Nephron progenitor cell (in vitro differentiated cells): ENCODE data around the gene RPS6KA2.

Experiments
- DNase-seq: peaks from one replicate; pipeline ENCODE4 v3.0.0; 2021
- H3K27ac Mint-ChIP-seq: 2 replicates; pipeline ENCODE4 v1.8.0; 2021; ENCODE audit warnings: mild to moderate bottlenecking, moderate library complexity, mixed read lengths
- H3K27me3 Mint-ChIP-seq: 2 replicates; pipeline ENCODE4 v1.8.0; 2021; ENCODE audit warnings: mild to moderate bottlenecking, low read depth, mixed read lengths; ENCODE audit not compliant: poor library complexity
- H3K36me3 Mint-ChIP-seq: 2 replicates; pipeline ENCODE4 v1.8.0; 2021; ENCODE audit warnings: low read depth, mixed read lengths
- H3K4me1 Mint-ChIP-seq: 2 replicates; pipeline ENCODE4 v1.8.0; 2021; ENCODE audit warnings: mixed read lengths
- H3K4me3 Mint-ChIP-seq: 2 replicates; pipeline ENCODE4 v1.8.0; 2021; ENCODE audit warnings: mild to moderate bottlenecking, moderate library complexity, mixed read lengths
- H3K9me3 Mint-ChIP-seq: 2 replicates; pipeline ENCODE4 v1.8.0; 2021; ENCODE audit warnings: mild to moderate bottlenecking, moderate library complexity, mixed read lengths
- CTCF ChIP-seq: fragments of 200-600 bp; sonication (generic); IDR thresholded peaks from 2 replicates; pipeline ENCODE4 v1.5.0; 2021; ENCODE audit warnings: antibody characterized with exemption

RPS6KA2 gene

GRCh38 chr6:166595061-166595780 is 31.8 kb downstream of the RPS6KA2 start:
- no peak overlapping the region for H3K4me3 Mint-ChIP-seq
- H3K9me3 Mint-ChIP-seq: no peaks in the 10 kb centered on the region
- no peak for TF ChIP-seq CTCF
- peaks cover 2% of the 10 kb centered on the region for H3K27me3 Mint-ChIP-seq
- no peak overlapping the region for H3K27ac Mint-ChIP-seq
- peaks cover 22% of the 10 kb centered on the region for H3K4me1 Mint-ChIP-seq
- H3K36me3 Mint-ChIP-seq: no peaks in the 10 kb centered on the region
- no peak for DNase-seq

- no peak for DNase-seq
- Mint-ChIP-seq H3K27me3 (peaks cover 2% of the 10 kb centered on the region), H3K4me1 (peaks cover 21% of the 10 kb centered on the region), H3K9me3 (no peaks in the 10 kb centered on the region), H3K27ac (no peak overlapping the region), H3K4me3 (no peak overlapping the region), H3K36me3 (no peaks in the 10 kb centered on the region)
- TF ChIP-seq CTCF: no peak
Observed at GRCh38 chr6:166592821-166593220, 34.2 kb downstream of the RPS6KA2 start.

- Mint-ChIP-seq H3K4me3 (no peak overlapping the region), H3K9me3 (no peaks in the 10 kb centered on the region), H3K27me3 (no peaks in the 10 kb centered on the region), H3K27ac (no peak overlapping the region), H3K36me3 (no peaks in the 10 kb centered on the region), H3K4me1 (peaks cover 20% of the 10 kb centered on the region)
- no peak for DNase-seq
- no peak for TF ChIP-seq CTCF
Observed at GRCh38 chr6:166591961-166592520, 35.0 kb downstream of the RPS6KA2 start.

GRCh38 chr6:166591026-166591425 is 36.0 kb downstream of the RPS6KA2 start:
- Mint-ChIP-seq H3K27ac (no peak overlapping the region), H3K4me3 (no peak overlapping the region)

GRCh38 chr6:166589786-166590574 is 37.1 kb downstream of the RPS6KA2 start:
- H3K9me3 Mint-ChIP-seq: no peaks in the 10 kb centered on the region
- no peak overlapping the region for H3K27ac Mint-ChIP-seq
- no peak for TF ChIP-seq CTCF
- peaks cover 23% of the 10 kb centered on the region for H3K4me1 Mint-ChIP-seq
- H3K4me3 Mint-ChIP-seq: no peak overlapping the region
- H3K36me3 Mint-ChIP-seq: no peaks in the 10 kb centered on the region
- DNase-seq: no peak
- H3K27me3 Mint-ChIP-seq: peaks cover 2% of the 10 kb centered on the region

More at GRCh38 chr6:166591026-166591425, 36.0 kb downstream of the RPS6KA2 start:
- peaks cover 2% of the 10 kb centered on the region for H3K27me3 Mint-ChIP-seq
- no peak for TF ChIP-seq CTCF
- no peak for DNase-seq
- H3K4me1 Mint-ChIP-seq: peaks cover 20% of the 10 kb centered on the region
- no peaks in the 10 kb centered on the region for H3K9me3 Mint-ChIP-seq
- no peaks in the 10 kb centered on the region for H3K36me3 Mint-ChIP-seq
